HFFc6 (cell line): ENCODE measurements around the gene BAIAP2L1. TPM values are rescaled to one million over a fixed set of nuclear protein-coding genes. Genes with fewer than 3 reads are reported as not detected.

Experiments used
- DNase-seq: peaks from one replicate; pipeline ENCODE4 v3.0.0-alpha.2; 2018
- H3K27ac Mint-ChIP-seq: 2 replicates; pipeline ENCODE4 v1.8.0; 2020; ENCODE audit warnings: mild to moderate bottlenecking, mixed read lengths
- H3K27me3 Mint-ChIP-seq: 2 replicates; pipeline ENCODE4 v1.8.0; 2021; ENCODE audit warnings: mild to moderate bottlenecking, moderate library complexity, mixed read lengths; ENCODE audit not compliant: insufficient read depth
- H3K36me3 Mint-ChIP-seq: 2 replicates; pipeline ENCODE4 v1.8.0; 2021; ENCODE audit warnings: low read depth, mixed read lengths
- H3K4me1 Mint-ChIP-seq: 2 replicates; pipeline ENCODE4 v1.8.0; 2020; ENCODE audit warnings: low read depth, mixed read lengths
- H3K4me3 Mint-ChIP-seq: 2 replicates; pipeline ENCODE4 v1.8.0; 2020; ENCODE audit warnings: mild to moderate bottlenecking, moderate library complexity, mixed read lengths
- H3K9me3 Mint-ChIP-seq: 2 replicates; pipeline ENCODE4 v1.8.0; 2020; ENCODE audit warnings: mild to moderate bottlenecking, mixed read lengths
- CTCF ChIP-seq: fragments of 200-600 bp; sonication (generic); IDR thresholded peaks from 2 replicates; pipeline ENCODE4 v1.5.0; 2021; ENCODE audit warnings: antibody characterized with exemption, mild to moderate bottlenecking
- total RNA-seq, 6 experiments: library from RNA; stranded (reverse); fragmentation: NEBNext Ultra II Directional; extraction: Animal tissue kit (Norgen Biotek cat#: 25700); gene quantifications; 2 replicates in 1 of 6; 3 replicates in 5 of 6; pipeline ENCODE4 v1.2.3, GENCODE V29; 2021

BAIAP2L1 gene
- total RNA-seq, 6 experiments from 2014 or later = 12.9 to 17.5 (median 14.2) TPM

GRCh38 chr7:98372993-98373392 is 27.9 kb downstream of the BAIAP2L1 start:
- Mint-ChIP-seq H3K36me3 (no peaks in the 10 kb centered on the region), H3K27me3 (no peaks in the 10 kb centered on the region), H3K9me3 (no peaks in the 10 kb centered on the region), H3K4me3 (no peak overlapping the region), H3K27ac (0 out of 2 replicates have a peak overlapping the region, but pooled peaks have one; percentile 45), H3K4me1 (peaks cover 28% of the 10 kb centered on the region)
- peak; percentile 71 for DNase-seq
- TF ChIP-seq CTCF = no peak

GRCh38 chr7:98369726-98370125 is 31.2 kb downstream of the BAIAP2L1 start:
- H3K27ac Mint-ChIP-seq = no peak overlapping the region
- H3K9me3 Mint-ChIP-seq = no peaks in the 10 kb centered on the region
- no peaks in the 10 kb centered on the region for H3K36me3 Mint-ChIP-seq
- H3K27me3 Mint-ChIP-seq = no peaks in the 10 kb centered on the region
- no peak for DNase-seq
- no peak for TF ChIP-seq CTCF
- H3K4me3 Mint-ChIP-seq = no peak overlapping the region
- H3K4me1 Mint-ChIP-seq = peaks cover 28% of the 10 kb centered on the region

GRCh38 chr7:98368716-98369115 is 32.2 kb downstream of the BAIAP2L1 start:
- no peaks in the 10 kb centered on the region for H3K27me3 Mint-ChIP-seq
- H3K4me1 Mint-ChIP-seq = peaks cover 26% of the 10 kb centered on the region
- no peak overlapping the region for H3K4me3 Mint-ChIP-seq
- no peak overlapping the region for H3K27ac Mint-ChIP-seq
- DNase-seq = no peak
- H3K36me3 Mint-ChIP-seq = no peaks in the 10 kb centered on the region
- no peaks in the 10 kb centered on the region for H3K9me3 Mint-ChIP-seq
- no peak for TF ChIP-seq CTCF

- DNase-seq = no peak
- no peak for TF ChIP-seq CTCF
- Mint-ChIP-seq H3K27me3 (no peaks in the 10 kb centered on the region; the same call in 1 of the 2 replicates), H3K4me3 (no peak overlapping the region), H3K27ac (no peak overlapping the region), H3K36me3 (no peaks in the 10 kb centered on the region), H3K9me3 (no peaks in the 10 kb centered on the region), H3K4me1 (peaks cover 14% of the 10 kb centered on the region; the same call in 1 of the 2 replicates)
Measured at GRCh38 chr7:98366562-98366938, 34.3 kb downstream of the BAIAP2L1 start.

GRCh38 chr7:98365863-98366561 is 34.9 kb downstream of the BAIAP2L1 start:
- H3K4me1 Mint-ChIP-seq = peaks cover 10% of the 10 kb centered on the region; the same call in 1 of the 2 replicates
- TF ChIP-seq CTCF = no peak
- no peaks in the 10 kb centered on the region for H3K36me3 Mint-ChIP-seq
- H3K4me3 Mint-ChIP-seq = no peak overlapping the region
- H3K9me3 Mint-ChIP-seq = no peaks in the 10 kb centered on the region
- H3K27ac Mint-ChIP-seq = no peak overlapping the region
- DNase-seq = no peak
- H3K27me3 Mint-ChIP-seq = no peaks in the 10 kb centered on the region; the same call in 1 of the 2 replicates
